GM08714 (cell line): ENCODE results near the gene C19orf44.
"Not testable (repeated sequence)": the region's sequence is repeated elsewhere in the genome, so short reads cannot be mapped to it uniquely, and the experiment has no call there.

Experiments used
- H3K4me3 ChIP-seq: fragments of 200-500 bp; sonication (Bioruptor generic); 2 replicates; pipeline ENCODE4 v1.5.1; 2014; ENCODE audit warnings: mild to moderate bottlenecking, low read length, inconsistent platforms
- ZNF274 ChIP-seq: IDR thresholded peaks from 2 replicates; pipeline ENCODE4 v1.6.1; 2012; ENCODE audit warnings: mild to moderate bottlenecking, low read depth, low read length

C19orf44 gene

DNA sequence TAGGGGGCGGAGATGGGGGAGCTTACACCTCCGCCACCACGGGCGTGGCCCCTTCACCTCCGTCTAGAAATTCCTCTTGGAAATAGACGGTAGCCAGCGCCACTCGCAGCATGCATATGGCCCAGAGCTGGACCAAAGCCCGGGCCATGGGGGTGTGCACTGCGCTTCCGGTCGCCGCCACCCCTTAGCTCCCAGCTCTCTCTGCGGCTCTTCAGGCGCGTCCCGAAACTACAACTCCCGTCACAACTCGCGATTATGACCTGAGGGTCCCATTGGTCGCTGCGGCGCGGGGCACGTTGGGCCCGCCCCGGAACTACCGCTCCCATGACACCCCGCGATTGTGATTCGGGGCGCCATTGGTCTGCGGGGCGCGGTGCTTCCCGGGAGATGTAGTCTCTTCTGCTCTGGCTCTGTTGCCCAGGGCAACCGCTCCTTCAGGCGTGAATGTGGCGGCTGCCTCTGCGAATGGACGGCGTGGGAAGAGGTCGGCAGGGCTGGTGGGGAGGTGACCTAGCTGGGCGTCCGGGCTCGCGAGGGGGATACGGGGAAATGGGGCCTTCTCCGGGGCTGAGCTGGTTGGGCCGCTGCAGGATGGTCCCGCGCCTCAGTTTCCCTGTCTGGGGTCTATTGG lies at the start of gene C19orf44, which contains the start of gene CALR3:
C19orf44 (plus strand) TSS at position 413 of the 631 bp plus-strand sequence. CDS start 4,399 bp downstream, outside the sequence.
CALR3 (minus strand) TSS at position 186 of the 631 bp plus-strand sequence; CDS start at position 148, 38 bp downstream.
- TF ChIP-seq ZNF274: no peak
- peak within 1 kb of the TSS; percentile 77 for H3K4me3 ChIP-seq

DNA sequence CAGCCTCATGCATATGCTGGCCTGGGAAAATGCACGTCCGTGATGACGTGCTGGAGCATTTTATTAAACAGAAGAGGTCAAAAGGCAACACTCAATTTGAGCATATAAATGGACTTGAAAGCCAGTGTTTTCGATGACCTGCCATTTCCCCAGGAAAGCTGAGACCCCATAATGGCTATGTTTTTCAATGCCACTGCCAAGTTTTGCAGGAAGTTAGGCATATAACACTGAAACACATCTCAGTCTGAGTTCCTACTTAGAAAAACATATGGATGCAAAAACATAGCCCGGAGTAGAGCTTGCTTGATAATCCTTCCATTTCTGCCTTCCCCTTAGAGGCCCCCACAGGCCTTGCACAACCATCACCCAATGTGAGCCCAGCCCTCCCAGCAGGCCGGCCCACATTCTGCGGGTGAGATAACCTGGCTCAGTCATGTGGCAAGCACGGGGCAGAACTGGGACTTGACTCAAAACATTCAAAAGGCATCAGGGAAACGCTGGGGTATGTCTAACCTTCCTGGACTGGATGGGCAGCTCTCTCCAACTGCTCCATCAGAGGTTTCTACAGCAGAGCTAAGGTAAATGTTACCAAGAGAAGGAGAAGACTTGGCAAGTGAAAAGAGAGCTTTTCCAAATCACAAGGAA lies 49.3 kb upstream of the C19orf44 start:
- peak overlapping the region; percentile 20; the same call in 1 of the 2 replicates for H3K4me3 ChIP-seq
- no peak for TF ChIP-seq ZNF274

DNA sequence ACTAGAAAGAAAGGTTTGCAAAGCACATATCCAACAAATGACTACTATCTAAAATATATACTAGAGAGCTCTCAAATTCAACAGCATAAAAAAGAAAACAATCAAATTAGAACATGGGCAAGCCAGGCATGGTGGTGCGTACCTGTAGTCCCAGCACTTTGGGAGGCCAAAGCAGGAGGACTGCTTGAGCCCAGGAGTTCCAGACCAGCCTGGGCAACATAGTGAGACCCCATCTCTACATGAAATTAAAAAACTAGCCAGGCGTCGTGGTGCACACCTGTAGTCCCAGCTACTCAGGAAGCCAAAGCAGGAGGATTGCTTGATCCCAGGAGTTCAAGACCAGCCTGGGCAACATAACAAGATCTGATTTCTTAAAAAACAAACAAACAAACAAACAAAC lies 47.3 kb upstream of the C19orf44 start:
- H3K4me3 ChIP-seq: not testable (repeated sequence)

DNA sequence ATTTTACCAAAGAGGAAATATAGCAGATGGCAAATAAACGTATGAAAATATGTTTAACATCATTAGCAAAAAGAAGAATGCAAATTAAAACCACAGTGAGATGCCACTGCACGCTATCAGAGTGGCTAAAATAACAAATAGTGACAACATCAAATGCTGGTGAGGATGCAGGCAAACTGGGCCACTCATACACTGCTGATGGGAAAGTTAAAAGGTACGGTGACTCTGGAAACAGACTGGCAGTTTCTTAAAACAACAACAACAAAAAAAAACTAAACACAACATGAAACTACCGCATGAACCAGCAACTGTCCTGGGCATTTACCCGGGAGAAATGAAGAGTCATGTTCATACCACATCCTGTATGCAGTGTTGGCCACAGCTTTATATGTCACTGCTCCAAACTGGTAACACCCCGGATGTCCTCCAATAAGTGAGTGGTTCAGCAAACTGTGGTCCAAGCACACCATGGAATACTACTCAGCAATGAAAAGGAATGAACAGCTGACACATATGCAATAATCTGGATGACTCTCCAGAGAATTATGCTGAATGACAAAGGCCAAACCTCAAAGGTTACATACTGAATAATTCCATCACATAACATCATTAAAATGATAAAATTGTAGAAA lies 46.7 kb upstream of the C19orf44 start:
- TF ChIP-seq ZNF274: no peak
- H3K4me3 ChIP-seq: no peak overlapping the region; the same call in 1 of the 2 replicates

DNA sequence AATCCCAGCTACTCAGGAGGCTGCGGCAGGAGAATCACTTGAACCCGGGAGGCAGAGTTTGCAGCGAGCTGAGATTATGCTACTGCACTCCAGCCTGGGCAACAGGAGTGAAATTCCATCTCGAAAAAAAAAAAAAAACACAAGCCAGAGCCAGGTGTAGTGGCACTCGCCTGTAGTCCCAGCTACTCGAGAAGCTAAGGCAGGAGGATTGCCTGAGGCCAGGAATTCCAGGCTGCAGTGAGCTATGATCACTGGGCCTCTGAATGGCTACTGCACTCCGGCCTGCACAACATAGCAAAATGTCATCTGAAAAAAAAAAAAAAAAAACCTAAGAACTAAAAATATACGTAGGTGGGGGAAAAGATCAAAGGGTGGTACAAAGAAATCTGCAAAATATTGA lies 43.9 kb upstream of the C19orf44 start:
- no peak for TF ChIP-seq ZNF274
- no peak overlapping the region for H3K4me3 ChIP-seq

DNA sequence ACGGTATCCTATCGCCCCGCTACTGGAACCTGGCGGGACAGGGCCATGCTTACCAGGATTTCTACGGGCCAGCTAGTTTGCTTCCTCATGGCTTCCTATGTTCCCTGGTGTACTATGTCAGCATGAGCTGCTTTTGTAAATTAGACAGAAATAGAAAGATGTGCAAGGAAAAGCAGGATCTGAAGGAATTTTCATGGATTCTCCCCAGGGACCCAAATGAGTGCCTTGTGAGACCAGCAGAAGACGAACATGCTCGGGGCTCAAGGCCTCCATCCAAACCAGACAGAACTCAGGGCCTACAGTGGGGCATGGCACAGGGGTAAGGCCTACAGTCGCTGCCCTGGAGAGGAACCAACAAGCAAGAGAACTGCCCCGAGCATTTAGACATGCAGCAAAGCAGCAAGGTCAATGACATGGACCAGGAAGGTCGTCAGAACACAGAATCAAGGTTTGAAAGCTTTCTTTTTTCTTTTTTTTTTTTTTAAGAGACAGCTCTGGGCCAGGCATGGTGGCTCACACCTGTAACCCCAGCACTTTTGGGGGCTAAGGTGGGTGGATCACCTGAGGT lies 41.8 kb upstream of the C19orf44 start:
- no peak for TF ChIP-seq ZNF274
- H3K4me3 ChIP-seq: no peak overlapping the region

DNA sequence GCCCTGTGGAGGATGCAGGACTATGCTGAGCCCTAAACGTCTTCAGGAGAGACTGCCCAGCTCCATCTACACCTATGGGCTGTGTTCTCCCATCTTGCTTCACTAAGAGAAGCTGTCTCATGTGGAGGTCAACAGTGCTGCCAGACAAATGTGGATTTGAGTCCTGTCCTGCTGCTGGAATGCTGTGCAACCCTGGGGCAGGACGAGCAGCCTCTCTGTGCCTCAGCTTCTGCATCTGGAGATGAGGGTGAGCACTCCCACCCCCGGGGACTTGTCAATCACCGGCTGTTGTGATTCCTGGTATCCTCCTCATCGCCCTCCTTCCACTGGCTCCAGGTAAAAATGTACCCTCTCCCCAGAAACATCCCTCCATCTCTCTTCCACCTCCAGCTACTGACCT lies 40.7 kb upstream of the C19orf44 start:
- TF ChIP-seq ZNF274: no peak
- H3K4me3 ChIP-seq: no peak overlapping the region

DNA sequence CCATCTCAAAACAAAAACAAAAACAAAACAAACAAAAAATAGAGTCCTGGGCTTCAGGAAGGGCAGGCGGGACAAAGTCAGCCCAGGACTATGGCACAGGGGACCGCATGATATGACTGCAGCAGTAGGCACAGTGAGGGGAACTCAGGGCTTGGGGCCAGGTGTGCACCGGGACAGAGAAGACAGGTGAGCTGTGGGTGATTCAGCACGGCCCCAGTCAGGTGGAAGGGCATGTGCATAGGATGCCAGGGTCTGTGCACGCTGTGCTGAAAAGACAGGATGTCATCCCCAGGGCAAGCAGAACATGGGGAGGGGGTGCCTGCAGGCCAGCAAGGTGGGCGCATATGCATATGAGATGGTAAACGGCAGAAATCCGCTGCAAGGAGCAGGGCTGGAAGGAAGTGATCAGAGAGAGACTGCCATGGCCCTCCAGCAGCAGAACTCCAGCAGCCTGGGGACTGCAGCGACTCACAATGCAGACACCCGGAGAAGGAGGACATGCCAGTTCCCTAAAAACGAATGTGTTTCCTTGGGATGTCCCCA lies 39.5 kb upstream of the C19orf44 start:
- TF ChIP-seq ZNF274: no peak
- no peak overlapping the region; the same call in 1 of the 2 replicates for H3K4me3 ChIP-seq

DNA sequence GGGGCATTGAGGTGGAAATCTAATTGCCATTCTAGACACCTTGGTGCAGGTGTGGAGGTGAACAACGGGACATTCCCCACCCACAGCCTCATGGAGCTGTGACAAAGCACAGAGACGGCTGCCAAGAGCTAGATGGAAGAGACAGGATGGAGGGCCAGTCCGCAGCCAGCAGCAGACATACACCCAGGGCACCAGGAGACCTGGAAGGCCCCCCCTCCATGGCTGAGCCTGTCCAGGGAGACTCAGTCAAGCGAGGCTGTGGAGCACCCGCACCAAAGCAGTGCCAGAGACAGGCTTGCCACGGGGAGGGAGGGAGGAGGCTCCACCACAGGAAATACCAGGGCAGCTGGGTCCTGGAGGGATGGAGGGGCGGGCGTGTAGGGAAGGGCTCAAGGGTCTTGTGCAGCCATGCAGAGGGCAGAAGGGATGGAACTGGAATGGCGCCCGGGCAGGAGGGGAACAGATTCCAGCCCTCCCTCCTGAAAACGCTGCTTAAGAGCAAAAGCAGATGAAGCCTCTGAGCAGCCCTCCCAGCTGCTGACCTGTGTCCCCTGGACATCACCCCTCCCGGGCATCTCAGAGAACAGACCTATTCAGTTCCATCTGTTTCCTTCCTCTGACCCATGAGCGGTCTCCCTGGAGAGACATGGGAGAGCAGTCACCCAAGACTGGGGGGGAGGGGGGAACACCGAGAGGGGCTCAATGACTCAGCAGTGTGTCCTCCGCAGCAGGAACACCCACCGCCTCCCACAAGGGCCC lies 38.8 kb upstream of the C19orf44 start:
- TF ChIP-seq ZNF274: no peak
- H3K4me3 ChIP-seq: no peak overlapping the region; the same call in 1 of the 2 replicates

DNA sequence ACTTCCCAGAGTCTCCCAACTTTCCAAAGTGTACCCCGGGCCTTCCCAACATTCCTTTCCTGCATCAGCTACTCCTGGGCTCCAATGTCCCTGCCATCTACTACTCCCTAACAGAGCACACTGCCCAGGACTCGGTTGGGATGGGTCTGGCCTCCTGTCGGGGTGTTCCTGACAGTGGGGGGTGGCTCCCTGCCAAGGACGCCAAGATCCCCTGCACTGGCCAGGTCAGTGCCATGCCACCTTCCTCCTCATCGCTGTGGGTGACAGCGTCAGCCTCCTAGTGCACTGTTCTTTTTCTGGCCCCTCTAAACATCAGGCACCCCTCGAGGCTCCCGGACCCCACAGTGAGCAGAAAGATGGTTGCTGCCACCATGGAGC lies 38.3 kb upstream of the C19orf44 start:
- no peak overlapping the region for H3K4me3 ChIP-seq
- no peak for TF ChIP-seq ZNF274

DNA sequence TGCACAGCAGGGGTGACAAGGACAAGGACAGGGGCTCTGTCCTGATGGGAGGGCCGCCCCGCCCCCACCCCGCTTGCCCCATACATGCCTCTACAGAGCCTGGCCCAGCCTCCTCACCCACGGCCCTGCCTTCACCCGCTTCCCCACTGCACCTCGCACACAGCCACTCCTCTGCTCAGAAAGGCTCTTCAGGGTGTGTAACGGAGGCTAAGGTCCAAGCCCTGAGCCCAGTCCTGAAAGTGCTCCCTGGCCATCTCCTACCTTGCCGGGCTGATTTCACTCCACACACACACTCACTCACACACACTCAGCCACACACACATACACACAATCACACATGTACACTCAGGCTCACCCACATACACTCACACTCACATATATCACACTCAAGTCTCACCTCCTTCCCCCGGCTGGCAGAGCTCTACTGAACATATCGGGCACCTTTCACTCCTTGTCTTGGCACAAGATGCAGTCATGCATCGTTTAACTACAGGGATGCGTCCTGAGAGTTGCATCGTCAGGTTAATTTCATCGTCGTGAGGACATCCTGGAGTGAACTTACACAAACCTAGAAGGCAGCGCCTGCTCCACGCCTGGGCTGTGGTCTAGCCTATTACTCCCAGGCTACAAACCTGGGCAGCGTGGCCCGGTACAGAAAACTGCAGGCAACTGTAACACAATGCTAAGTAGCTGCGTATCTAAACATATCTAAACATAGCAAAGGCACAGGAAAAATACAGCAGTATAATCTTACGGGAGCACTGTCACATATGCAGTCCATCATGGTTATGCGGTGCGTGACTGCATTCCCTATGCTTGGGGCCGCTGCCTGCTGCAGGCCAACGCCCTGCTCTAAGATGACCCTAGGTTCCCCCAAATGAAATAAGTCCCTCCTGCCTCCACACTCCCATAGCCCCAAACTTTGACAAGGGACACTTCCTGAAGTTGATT lies 37.5 kb upstream of the C19orf44 start:
- TF ChIP-seq ZNF274: no peak
- no peak overlapping the region for H3K4me3 ChIP-seq

DNA sequence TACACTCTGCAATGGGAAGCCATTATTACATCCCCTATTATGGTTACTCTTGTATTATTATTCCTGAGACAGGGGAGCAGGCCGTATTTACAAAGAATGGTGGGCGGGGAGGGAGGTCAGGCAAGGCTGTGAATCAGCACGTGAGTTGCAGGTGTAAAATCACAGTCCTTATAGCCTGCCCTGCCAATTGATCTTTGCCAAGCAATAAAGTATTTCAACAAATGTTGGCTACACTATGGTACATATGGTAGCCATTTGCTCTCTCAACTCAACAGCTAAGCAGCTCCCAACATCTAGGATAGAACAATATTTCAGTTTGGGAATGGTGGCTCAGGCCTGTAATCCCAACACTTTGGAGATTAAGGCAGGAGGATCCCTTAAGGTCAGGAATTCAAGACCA lies 36.5 kb upstream of the C19orf44 start:
- H3K4me3 ChIP-seq: no peak overlapping the region
- no peak for TF ChIP-seq ZNF274

DNA sequence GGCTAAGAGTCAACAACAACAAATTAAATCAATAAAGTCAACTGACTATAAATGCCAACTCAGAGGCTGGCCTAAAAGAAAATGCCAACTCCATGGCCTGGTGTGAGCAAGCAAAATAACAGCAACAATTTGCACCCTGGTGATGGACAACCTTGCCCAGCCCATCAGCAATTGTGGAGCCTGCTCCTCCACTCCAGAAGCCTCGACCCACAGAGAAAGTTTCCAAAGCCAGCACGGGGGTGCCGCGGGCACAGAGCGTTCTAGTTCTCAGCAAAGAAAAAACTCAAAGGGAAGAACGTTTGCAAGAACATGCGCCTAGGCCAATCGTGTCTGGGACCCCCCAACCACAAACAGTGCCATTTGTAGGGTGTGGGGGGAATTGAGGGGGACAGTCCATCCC lies 35.7 kb upstream of the C19orf44 start:
- no peak for TF ChIP-seq ZNF274
- no peak overlapping the region for H3K4me3 ChIP-seq

DNA sequence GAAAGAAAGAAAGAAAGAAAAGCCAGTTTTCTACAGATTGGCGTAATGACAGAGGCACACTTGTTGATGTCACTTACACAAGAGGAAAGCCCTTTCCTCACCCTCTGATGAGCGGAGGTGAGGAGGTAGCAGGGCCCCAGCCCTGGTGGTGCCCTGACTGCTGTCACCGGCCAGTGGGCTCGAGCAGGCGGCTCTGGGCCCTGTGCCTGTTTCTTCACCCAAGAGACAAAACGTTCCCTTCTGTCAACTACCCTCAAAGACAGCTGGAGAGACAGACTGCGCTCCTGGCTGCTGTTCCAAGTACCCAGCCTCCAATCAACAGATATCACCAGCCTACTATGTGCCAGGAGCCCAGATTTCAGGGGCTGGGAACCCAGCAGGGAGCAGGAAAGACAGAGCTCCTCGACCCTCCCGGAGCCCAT lies 34.6 kb upstream of the C19orf44 start:
- H3K4me3 ChIP-seq: no peak overlapping the region
- TF ChIP-seq ZNF274: no peak
